ENCODE measurements around the gene DOCK4. TPM values are rescaled to one million over a fixed set of nuclear protein-coding genes. Genes with fewer than 3 reads are reported as not detected.

DOCK4 gene
- total and polyA plus RNA-seq, 7 donors, result 3.0 to 28.5 (median 14.1) TPM

- H3K4me3 ChIP-seq, result no peak overlapping the region
- TF ChIP-seq POLR2AphosphoS5 (IDR thresholded peaks at IDR 0.05), result no peak
- TF ChIP-seq CTCF (IDR thresholded peaks at IDR 0.05), result no peak
- no peak for TF ChIP-seq POLR2A (IDR thresholded peaks at IDR 0.05)
- TF ChIP-seq EP300 (IDR thresholded peaks at IDR 0.05), result no peak
- H3K27me3 ChIP-seq, result no peaks in the 10 kb centered on the region
- H3K9me3 ChIP-seq, result no peaks in the 10 kb centered on the region
- 67 to 74% methylated on average over 5 of the region's 5 CpGs for WGBS, 2 donors
- H3K4me1 ChIP-seq, result no peaks in the 10 kb centered on the region
- H3K36me3 ChIP-seq, result no peaks in the 10 kb centered on the region
- no peak for DNase-seq
- H3K27ac ChIP-seq, result no peak overlapping the region
- intact Hi-C loops (cut with DNase I), result no loop called here
These were observed 313.0 kb downstream of the DOCK4 start for GRCh38 chr7:111893190-111893589.

GRCh38 chr7:111892588-111892987 lies 313.6 kb downstream of the DOCK4 start:
- 18 to 60% methylated on average over 3 of the region's 3 CpGs for WGBS, 2 donors
- Histone ChIP-seq H3K27ac (no peak overlapping the region), H3K4me1 (no peaks in the 10 kb centered on the region), H3K9me3 (no peaks in the 10 kb centered on the region), H3K4me3 (no peak overlapping the region), H3K27me3 (no peaks in the 10 kb centered on the region), H3K36me3 (no peaks in the 10 kb centered on the region)
- DNase-seq, result no peak
- intact Hi-C loops (cut with DNase I), result no loop called here
- TF ChIP-seq POLR2A (IDR thresholded peaks at IDR 0.05) (no peak), EP300 (IDR thresholded peaks at IDR 0.05) (no peak), CTCF (IDR thresholded peaks at IDR 0.05) (no peak), POLR2AphosphoS5 (IDR thresholded peaks at IDR 0.05) (no peak)

- Histone ChIP-seq H3K4me1 (no peaks in the 10 kb centered on the region), H3K27ac (no peak overlapping the region), H3K4me3 (no peak overlapping the region), H3K9me3 (no peaks in the 10 kb centered on the region), H3K36me3 (no peaks in the 10 kb centered on the region), H3K27me3 (no peaks in the 10 kb centered on the region)
- WGBS, 2 donors, result 81 to 92% methylated on average over 1 of the region's 1 CpG
- DNase-seq, result no peak
- intact Hi-C loops (cut with DNase I), result no loop called here
- TF ChIP-seq POLR2AphosphoS5 (IDR thresholded peaks at IDR 0.05) (no peak), CTCF (IDR thresholded peaks at IDR 0.05) (no peak), EP300 (IDR thresholded peaks at IDR 0.05) (no peak), POLR2A (IDR thresholded peaks at IDR 0.05) (no peak)
These were observed 318.5 kb downstream of the DOCK4 start for GRCh38 chr7:111887734-111888133.

GRCh38 chr7:111886233-111886632 lies 320.0 kb downstream of the DOCK4 start:
- no peak for DNase-seq
- intact Hi-C loops (cut with DNase I), result no loop called here
- WGBS, 2 donors, result 71 to 77% methylated on average over 2 of the region's 2 CpGs
- TF ChIP-seq POLR2A (IDR thresholded peaks at IDR 0.05) (no peak), POLR2AphosphoS5 (IDR thresholded peaks at IDR 0.05) (no peak)
- Histone ChIP-seq H3K36me3 (no peaks in the 10 kb centered on the region), H3K27me3 (no peaks in the 10 kb centered on the region), H3K4me3 (no peak overlapping the region), H3K4me1 (no peaks in the 10 kb centered on the region), H3K27ac (no peak overlapping the region), H3K9me3 (no peaks in the 10 kb centered on the region)

- Histone ChIP-seq H3K4me1 (no peaks in the 10 kb centered on the region), H3K27me3 (no peaks in the 10 kb centered on the region), H3K4me3 (no peak overlapping the region), H3K36me3 (no peaks in the 10 kb centered on the region), H3K27ac (no peak overlapping the region), H3K9me3 (peaks cover 0 to 4% (median 0%) of the 10 kb centered on the region in 4 donors)
- TF ChIP-seq EP300 (IDR thresholded peaks at IDR 0.05) (no peak), POLR2A (IDR thresholded peaks at IDR 0.05) (no peak), CTCF (IDR thresholded peaks at IDR 0.05) (no peak), POLR2AphosphoS5 (IDR thresholded peaks at IDR 0.05) (no peak)
- no peak for DNase-seq
- intact Hi-C loops (cut with DNase I), result no loop called here
These were observed 323.0 kb downstream of the DOCK4 start for GRCh38 chr7:111883241-111883640.
